Measurements from ENCODE around the gene MEP1B. TPM values are rescaled to one million over a fixed set of nuclear protein-coding genes. Genes with fewer than 3 reads are reported as not detected.
"Not testable (repeated sequence)": the region's sequence is repeated elsewhere in the genome, so short reads cannot be mapped to it uniquely, and the experiment has no call there.

Gene MEP1B
- total RNA-seq, 2 donors from 2014 or later, result not detected

DNA sequence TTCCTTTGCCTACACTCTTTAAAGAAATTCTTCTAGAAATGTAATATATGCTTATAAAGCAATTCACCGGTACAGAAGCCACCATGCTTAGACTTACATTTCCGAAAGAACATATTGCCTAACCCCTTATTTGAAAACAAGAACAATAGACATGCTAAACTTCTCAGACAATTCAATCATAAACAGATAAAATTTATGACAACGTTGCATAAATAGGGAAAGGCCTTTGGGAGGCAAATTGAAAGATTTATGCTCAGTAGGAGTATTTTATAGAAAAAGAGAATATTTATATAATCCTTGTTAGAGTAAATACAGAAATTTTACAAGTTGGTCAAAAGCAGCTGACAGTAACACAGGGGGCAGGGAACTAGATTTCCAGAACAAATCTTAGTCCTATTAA is 16.2 kb upstream of the MEP1B start:
- Histone ChIP-seq H3K27me3 (no peaks in the 10 kb centered on the region), H3K27ac (no peak overlapping the region), H3K4me3 (no peak overlapping the region), H3K4me1 (no peaks in the 10 kb centered on the region), H3K36me3 (replicated peaks in 1 of 2; ENCODE audit: insufficient read depth in 1 of 2, low read depth in 2 of 2) (no peaks in the 10 kb centered on the region), H3K9me3 (no peaks in the 10 kb centered on the region)
- 77 to 80% methylated on average over 3 of the region's 3 CpGs for WGBS, 2 donors
- ATAC-seq (no peak), DNase-seq (no peak)
- TF ChIP-seq, protein P1, sequence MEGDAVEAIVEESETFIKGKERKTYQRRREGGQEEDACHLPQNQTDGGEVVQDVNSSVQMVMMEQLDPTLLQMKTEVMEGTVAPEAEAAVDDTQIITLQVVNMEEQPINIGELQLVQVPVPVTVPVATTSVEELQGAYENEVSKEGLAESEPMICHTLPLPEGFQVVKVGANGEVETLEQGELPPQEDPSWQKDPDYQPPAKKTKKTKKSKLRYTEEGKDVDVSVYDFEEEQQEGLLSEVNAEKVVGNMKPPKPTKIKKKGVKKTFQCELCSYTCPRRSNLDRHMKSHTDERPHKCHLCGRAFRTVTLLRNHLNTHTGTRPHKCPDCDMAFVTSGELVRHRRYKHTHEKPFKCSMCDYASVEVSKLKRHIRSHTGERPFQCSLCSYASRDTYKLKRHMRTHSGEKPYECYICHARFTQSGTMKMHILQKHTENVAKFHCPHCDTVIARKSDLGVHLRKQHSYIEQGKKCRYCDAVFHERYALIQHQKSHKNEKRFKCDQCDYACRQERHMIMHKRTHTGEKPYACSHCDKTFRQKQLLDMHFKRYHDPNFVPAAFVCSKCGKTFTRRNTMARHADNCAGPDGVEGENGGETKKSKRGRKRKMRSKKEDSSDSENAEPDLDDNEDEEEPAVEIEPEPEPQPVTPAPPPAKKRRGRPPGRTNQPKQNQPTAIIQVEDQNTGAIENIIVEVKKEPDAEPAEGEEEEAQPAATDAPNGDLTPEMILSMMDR (IDR thresholded peaks at IDR 0.05), result no peak
- no peak for TF ChIP-seq POLR2A (IDR thresholded peaks at IDR 0.05)
- intact Hi-C loops (cut with DNase I), result no loop called here

DNA sequence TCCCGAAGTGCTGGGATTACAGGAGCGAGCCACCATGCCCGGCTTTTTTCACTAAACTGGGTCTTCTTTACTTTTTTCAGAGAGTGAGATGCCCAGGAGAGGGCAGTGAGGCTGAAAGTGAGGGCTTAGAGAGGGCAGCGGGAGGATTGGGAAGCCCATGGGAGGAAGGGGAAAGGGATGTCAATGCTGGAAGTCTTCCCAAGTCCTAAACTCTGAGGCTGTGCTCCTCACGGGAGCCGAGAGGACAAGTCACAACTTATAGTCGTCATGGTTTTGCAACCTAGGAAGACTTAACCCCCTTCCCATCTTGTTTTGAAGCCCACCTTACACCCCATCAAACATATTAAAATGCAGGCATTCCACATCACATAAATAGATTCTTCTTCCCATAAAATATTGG is 15.1 kb upstream of the MEP1B start:
- 82 to 86% methylated on average over 7 of the region's 7 CpGs for WGBS, 2 donors
- no peak for TF ChIP-seq POLR2A (IDR thresholded peaks at IDR 0.05)
- TF ChIP-seq, protein P1 (IDR thresholded peaks at IDR 0.05), result no peak
- no peak overlapping the region for H3K4me3 ChIP-seq
- H3K27ac ChIP-seq, result no peak overlapping the region
- DNase-seq (no peak), ATAC-seq (no peak)
- H3K36me3 ChIP-seq (replicated peaks in 1 of 2; ENCODE audit: insufficient read depth in 1 of 2, low read depth in 2 of 2), result no peaks in the 10 kb centered on the region
- no peaks in the 10 kb centered on the region for H3K27me3 ChIP-seq
- intact Hi-C loops (cut with DNase I), result no loop called here
- no peaks in the 10 kb centered on the region for H3K4me1 ChIP-seq
- H3K9me3 ChIP-seq, result no peaks in the 10 kb centered on the region

DNA sequence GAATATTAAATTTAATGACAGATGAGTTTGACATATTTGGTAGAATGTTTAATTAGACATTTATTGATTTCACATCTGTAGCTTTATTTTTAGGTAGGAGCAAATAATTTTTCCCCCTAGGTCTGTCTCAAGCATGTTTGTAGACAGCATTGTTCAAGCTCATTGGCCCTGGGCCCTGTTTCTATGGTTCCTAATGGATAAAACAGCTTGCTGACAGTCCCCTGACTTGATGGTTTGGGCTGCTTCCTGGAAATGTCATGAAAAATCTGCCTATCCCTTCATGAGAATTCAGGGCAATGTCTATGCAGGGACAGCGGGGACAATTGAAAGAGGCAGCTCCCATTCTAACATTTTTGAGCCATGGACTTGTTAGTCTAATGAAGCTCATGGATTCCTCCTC is 14.6 kb upstream of the MEP1B start:
- H3K36me3 ChIP-seq (replicated peaks in 1 of 2; ENCODE audit: insufficient read depth in 1 of 2, low read depth in 2 of 2), result no peaks in the 10 kb centered on the region
- TF ChIP-seq, protein P1 (IDR thresholded peaks at IDR 0.05), result no peak
- TF ChIP-seq POLR2A (IDR thresholded peaks at IDR 0.05), result no peak
- 90 to 100% methylated on average over 1 of the region's 1 CpG for WGBS, 2 donors
- H3K4me3 ChIP-seq, result no peak overlapping the region
- no peaks in the 10 kb centered on the region for H3K27me3 ChIP-seq
- H3K27ac ChIP-seq, result no peak overlapping the region
- peak in 2 of 4 donors; percentile 32 to 36 for DNase-seq
- ATAC-seq, result no peak
- no peaks in the 10 kb centered on the region for H3K9me3 ChIP-seq
- H3K4me1 ChIP-seq, result no peaks in the 10 kb centered on the region
- intact Hi-C loops (cut with DNase I), result no loop called here

DNA sequence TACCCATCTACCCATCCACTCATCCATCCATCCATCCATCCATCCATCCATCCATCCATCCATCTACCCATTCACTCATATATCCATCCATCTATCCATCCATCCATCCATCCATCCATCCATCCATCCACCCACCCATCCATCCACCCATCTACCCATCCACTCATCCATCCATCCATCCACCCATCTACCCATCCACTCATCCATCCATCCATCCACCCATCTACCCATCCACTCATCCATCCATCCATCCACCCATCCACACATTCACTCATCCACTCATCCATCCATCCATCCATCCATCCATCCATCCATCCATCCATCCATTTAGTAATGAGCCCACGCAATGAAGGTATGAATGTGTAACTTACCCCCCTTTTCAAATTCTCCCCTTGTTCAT is 13.1 kb upstream of the MEP1B start:
- intact Hi-C loops (cut with DNase I); H3K4me1 ChIP-seq; H3K27ac ChIP-seq; H3K4me3 ChIP-seq; H3K9me3 ChIP-seq; ATAC-seq; DNase-seq; H3K27me3 ChIP-seq; H3K36me3 ChIP-seq (replicated peaks in 1 of 2; ENCODE audit: insufficient read depth in 1 of 2, low read depth in 2 of 2): not testable (repeated sequence)
- 91 to 100% methylated on average over 1 of the region's 1 CpG for WGBS, 2 donors

DNA sequence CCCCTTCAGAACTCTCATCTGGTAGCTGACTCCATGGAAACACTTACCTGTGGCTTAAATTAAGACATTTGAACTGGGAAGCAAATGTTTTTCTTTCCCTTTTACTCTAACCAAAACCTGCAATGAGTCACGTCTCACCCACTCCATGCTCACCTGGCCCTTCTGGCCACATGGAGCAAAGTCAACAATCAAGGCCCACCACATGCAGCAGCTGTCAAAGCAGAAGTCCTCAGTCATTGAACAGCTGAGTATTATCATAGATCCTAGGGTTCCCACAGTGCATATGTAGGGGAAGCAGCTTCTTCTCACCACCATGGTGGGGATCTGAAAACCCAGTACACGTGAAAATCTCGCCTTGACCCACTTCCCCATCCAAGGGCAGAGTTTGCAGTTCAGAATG is 12.3 kb upstream of the MEP1B start:
- Histone ChIP-seq H3K9me3 (no peaks in the 10 kb centered on the region), H3K27me3 (no peaks in the 10 kb centered on the region), H3K36me3 (replicated peaks in 1 of 2; ENCODE audit: insufficient read depth in 1 of 2, low read depth in 2 of 2) (no peaks in the 10 kb centered on the region), H3K4me3 (no peak overlapping the region), H3K4me1 (no peaks in the 10 kb centered on the region), H3K27ac (no peak overlapping the region)
- 78 to 84% methylated on average over 2 to 3 of the region's 3 CpGs for WGBS, 2 donors
- intact Hi-C loops (cut with DNase I), result no loop called here
- ATAC-seq (peak; percentile 21), DNase-seq (peak in 2 of 4 donors; percentile 9 to 15)
- TF ChIP-seq, protein P1 (IDR thresholded peaks at IDR 0.05), result no peak
- no peak for TF ChIP-seq POLR2A (IDR thresholded peaks at IDR 0.05)
